GM12878 (cell line): ENCODE results near the gene MAPK8IP3. TPM values are rescaled to one million over a fixed set of nuclear protein-coding genes. Genes with fewer than 3 reads are reported as not detected.
A peak's percentile ranks its signal among the peaks of the same experiment; 100 is the strongest.

ENCODE experiments used
- ATAC-seq: fragments of 200-7000 bp; cut with Tn5 transposase; 3 replicates; pipeline ENCODE4 v1.9.1; 2020; ENCODE audit warnings: mild to moderate bottlenecking, moderate library complexity
- BruUV-seq: library from RNA; stranded (reverse); fragments of 400-500 nt; replicated peaks from 2 replicates; lab custom pipeline; 2021; lab: Mats Ljungman, UMichigan
- CTCF ChIA-PET: fragments of 300-600 bp; sonication (Branson Sonifier 250); formaldehyde crosslinking; extraction: SDS; loops from one replicate; lab custom pipeline; 2021; ENCODE audit warnings: inconsistent platforms; lab: Yijun Ruan, JAX
- POLR2A ChIA-PET: fragments of 350-600 bp; formaldehyde crosslinking; extraction: SDS; loops from one replicate; lab custom pipeline; 2021; ENCODE audit warnings: inconsistent platforms; lab: Charles Lee
- RAD21 ChIA-PET: fragments of 300-600 bp; sonication (Branson Sonifier 250); formaldehyde crosslinking; loops from one replicate; lab custom pipeline; 2023; ENCODE audit warnings: antibody characterized with exemption; ENCODE audit not compliant: unreplicated experiment; lab: Charles Lee
- SMC1A ChIA-PET: fragments of 300-600 bp; sonication (Branson Sonifier 250); formaldehyde crosslinking; loops from one replicate; lab custom pipeline; 2023; ENCODE audit not compliant: unreplicated experiment, uncharacterized antibody; lab: Charles Lee
- DNase-seq: peaks from one replicate; pipeline ENCODE4 v3.0.0-alpha.2; 2011; ENCODE audit warnings: low read depth, low spot score
- FAIRE-seq: peaks from 3 replicates; lab custom pipeline; 2011; peaks lifted over from hg19 to GRCh38; lab: Jason Lieb, UNC
- H2AFZ ChIP-seq: 2 replicates; pipeline ENCODE4 v1.6.0; 2011; ENCODE audit warnings: low read depth, low read length, control low read depth; ENCODE audit not compliant: control insufficient read depth
- H3K27ac ChIP-seq: 2 replicates; pipeline ENCODE4 v1.5.1; 2011; ENCODE audit warnings: control low read depth; ENCODE audit not compliant: control insufficient read depth, insufficient read depth
- H3K27me3 ChIP-seq, 2 experiments: replicated peaks in 1 of 2; 2 replicates each; pipeline versions ENCODE4 v1.6.0 to v1.6.1; 2011; ENCODE audit warnings: low read length in 1 of 2; ENCODE audit not compliant: control insufficient read depth in 2 of 2, insufficient read depth in 2 of 2
- H3K36me3 ChIP-seq, 2 experiments: 2 replicates each; pipeline ENCODE4 v1.5.1; 2011; ENCODE audit warnings: low read length in 1 of 2; ENCODE audit not compliant: control insufficient read depth in 2 of 2, insufficient read depth in 2 of 2
- H3K4me1 ChIP-seq: 2 replicates; pipeline ENCODE4 v1.6.1; 2011; ENCODE audit warnings: mild to moderate bottlenecking, low read length, moderate library complexity, mixed read lengths; ENCODE audit not compliant: control insufficient read depth, insufficient read depth
- H3K4me2 ChIP-seq: 2 replicates; pipeline ENCODE4 v1.6.0; 2011; ENCODE audit warnings: control low read depth; ENCODE audit not compliant: control insufficient read depth, insufficient read depth
- H3K4me3 ChIP-seq: fragments of 200-600 bp; sonication (generic); 2 replicates; pipeline ENCODE4 v1.5.1; 2016
- H3K79me2 ChIP-seq: 2 replicates; pipeline ENCODE4 v1.6.0; 2011; ENCODE audit warnings: low read length; ENCODE audit not compliant: control insufficient read depth, insufficient read depth
- H3K9ac ChIP-seq: 2 replicates; pipeline ENCODE4 v1.8.0; 2011; ENCODE audit warnings: low read length, control low read depth, mixed read lengths; ENCODE audit not compliant: control insufficient read depth, insufficient read depth
- H3K9me3 ChIP-seq: replicated peaks from 3 replicates; pipeline ENCODE4 v1.5.1; 2011; ENCODE audit warnings: mild to moderate bottlenecking, low read length; ENCODE audit not compliant: control insufficient read depth, insufficient read depth
- H4K20me1 ChIP-seq: 2 replicates; pipeline ENCODE4 v1.6.0; 2011; ENCODE audit not compliant: control insufficient read depth, insufficient read depth
- ASH2L ChIP-seq: fragments of 300-600, 200-600 bp; sonication (generic); IDR thresholded peaks from 2 replicates; pipeline ENCODE4 v1.6.1; 2017; ENCODE audit warnings: low read depth, mild to moderate bottlenecking, borderline replicate concordance
- BCL3 ChIP-seq: IDR thresholded peaks from 2 replicates; pipeline ENCODE4 v1.6.1; 2011; ENCODE audit warnings: borderline replicate concordance, low read depth, mild to moderate bottlenecking, moderate library complexity, low read length; ENCODE audit not compliant: insufficient read depth, poor library complexity, severe bottlenecking
- GATAD2B ChIP-seq: fragments of 450-650 bp; conservative IDR thresholded peaks from 2 replicates; pipeline ENCODE4 v1.6.1; 2017; ENCODE audit warnings: low read depth, mild to moderate bottlenecking, moderate library complexity
- MEF2A ChIP-seq: IDR thresholded peaks from 2 replicates; pipeline ENCODE4 v1.6.1; 2011; ENCODE audit warnings: low read depth, mild to moderate bottlenecking, low read length, moderate library complexity; ENCODE audit not compliant: insufficient read depth
- NR2C1 ChIP-seq: fragments of 450-650 bp; IDR thresholded peaks from 2 replicates; pipeline ENCODE4 v1.6.1; 2017; ENCODE audit warnings: antibody characterized with exemption, mild to moderate bottlenecking, moderate library complexity
- POLR2A ChIP-seq: IDR thresholded peaks from 2 replicates; pipeline ENCODE4 v1.6.1; 2011; ENCODE audit warnings: low read depth, mild to moderate bottlenecking, low read length
- POLR2AphosphoS2 ChIP-seq: IDR thresholded peaks from 2 replicates; pipeline ENCODE4 v1.6.1; 2011; ENCODE audit warnings: low read depth, mild to moderate bottlenecking, low read length, improper control_type of control experiment, moderate library complexity
- RAD51 ChIP-seq: fragments of 450-650 bp; IDR thresholded peaks from 2 replicates; pipeline ENCODE4 v1.6.1; 2016; ENCODE audit warnings: moderate library complexity, mild to moderate bottlenecking, inconsistent platforms
- USF2 ChIP-seq: IDR thresholded peaks from 2 replicates; pipeline ENCODE4 v1.6.1; 2011; ENCODE audit warnings: low read depth, low read length, improper control_type of control experiment, borderline replicate concordance
- YBX1 ChIP-seq: fragments of 450-650 bp; IDR thresholded peaks from 2 replicates; pipeline ENCODE4 v1.6.1; 2016; ENCODE audit warnings: antibody characterized with exemption
- ZZZ3 ChIP-seq: IDR thresholded peaks from 2 replicates; pipeline ENCODE4 v1.6.1; 2011; ENCODE audit warnings: low read depth; ENCODE audit not compliant: control insufficient read depth, insufficient read length
- WGBS: methylation state at CpG from one replicate; pipeline ENCODE4 v1.1.6; 2016; ENCODE audit warnings: low lambda C conversion rate; ENCODE audit not compliant: insufficient replicate concordance, insufficient coverage; ENCODE audit errors: missing lambda C conversion rate; 5-methylcytosine and 5-hydroxymethylcytosine counted together
- in situ Hi-C: fragments of 300-500 bp; cut with MboI; formaldehyde crosslinking; loops from 9 replicates; pipeline ENCODE4 v1.14.3; 2018; ENCODE audit warnings: mixed read lengths
- intact Hi-C: fragments of 100-400 bp; cut with micrococcal nuclease; formaldehyde crosslinking; loops from one replicate; pipeline ENCODE4 v1.14.2; 2022; ENCODE audit not compliant: unreplicated experiment
- polyA plus RNA-seq, 11 experiments: library from polyadenylated mRNA; depleted of rRNA in 4 of 11; unstranded in 6 of 11; stranded (reverse) in 5 of 11; fragments of >200 nt; fragmentation: Nextera tagmentation in 4 of 11; fragmentation: Illumina TruSeq in 1 of 11; extraction: Ambion mirVana in 4 of 11; extraction: Trizol in 1 of 11; gene quantifications; 1 replicate in 1 of 11; 2 replicates in 10 of 11; pipeline versions ENCODE4 v1.2.1 to v1.2.3, GENCODE V29; 2011 to 2016; ENCODE audit warnings: inconsistent platforms in 2 of 11, missing spikeins in 2 of 11, low read depth in 1 of 11
- total RNA-seq, 4 experiments: library from RNA; depleted of rRNA in 3 of 4; stranded (reverse); fragments of >200 nt in 3 of 4; fragmentation: Illumina TruSeq in 1 of 4; extraction: Trizol in 1 of 4; gene quantifications; 2 replicates each; pipeline versions ENCODE4 v1.2.1 to v1.2.3, GENCODE V29; 2013 to 2021

The MAPK8IP3 gene
- total and polyA plus RNA-seq, 10 of the 15 experiments (the other 5 are each of a cell fraction or from before 2014, with no cell fraction given), result 0.06 to 67.9 (median 18.2) TPM

- H3K9ac ChIP-seq, result no peak overlapping the region
- H3K4me1 ChIP-seq, result no peaks in the 10 kb centered on the region
- H3K79me2 ChIP-seq, result no peaks in the 10 kb centered on the region
- H3K27me3 ChIP-seq, result no peaks in the 10 kb centered on the region
- in situ Hi-C loops (no loop called here), intact Hi-C loops (no loop called here)
- no peaks in the 10 kb centered on the region for H3K9me3 ChIP-seq
- FAIRE-seq (no peak), ATAC-seq (no peak), DNase-seq (no peak)
- H3K27ac ChIP-seq, result no peak overlapping the region
- no peak overlapping the region for H3K4me2 ChIP-seq
- TF ChIP-seq MEF2A, result no peak
- TF ChIP-seq POLR2A, result peak; percentile 5; the same call in 1 of the 2 replicates
- H3K4me3 ChIP-seq, result no peak overlapping the region
- peaks cover 3 to 20% of the 10 kb centered on the region in 2 experiments; a peak in 3 of 4 replicates for H3K36me3 ChIP-seq
- RAD21 ChIA-PET, result no interaction called here
- CTCF ChIA-PET, result interaction anchor here (0.5 kb wide), 1 partner anchor 199 kb away, joined by 3 read pairs; no protein-coding TSS in a partner anchor
- POLR2A ChIA-PET, result no interaction called here
- SMC1A ChIA-PET, result no interaction called here
- H2AFZ ChIP-seq, result no peak overlapping the region
- no peaks in the 10 kb centered on the region for H4K20me1 ChIP-seq
- 85% methylated on average over 19 of the region's 24 CpGs for WGBS
- BruUV-seq, result no TSS peak
These were observed 49.0 kb upstream of the MAPK8IP3 start for GRCh38 chr16:1656808-1657617.

GRCh38 chr16:1657841-1658240, 48.2 kb upstream of the MAPK8IP3 start:
- no peak overlapping the region for H3K9ac ChIP-seq
- in situ Hi-C loops (no loop called here), intact Hi-C loops (no loop called here)
- H4K20me1 ChIP-seq, result no peaks in the 10 kb centered on the region
- ATAC-seq (no peak), FAIRE-seq (no peak), DNase-seq (no peak)
- POLR2A ChIA-PET, result no interaction called here
- H3K9me3 ChIP-seq, result no peaks in the 10 kb centered on the region
- no peak overlapping the region for H2AFZ ChIP-seq
- H3K27ac ChIP-seq, result no peak overlapping the region
- H3K36me3 ChIP-seq, result peaks cover 5 to 17% of the 10 kb centered on the region in 2 experiments; a peak in 3 of 4 replicates
- H3K79me2 ChIP-seq, result no peaks in the 10 kb centered on the region
- CTCF ChIA-PET, result interaction anchor here (0.5 kb wide), 1 partner anchor 199 kb away, joined by 3 read pairs; no protein-coding TSS in a partner anchor
- TF ChIP-seq POLR2AphosphoS2 (no peak), RAD51 (no peak), BCL3 (no peak), USF2 (no peak), ZZZ3 (no peak), NR2C1 (no peak), GATAD2B (no peak), ASH2L (no peak), YBX1 (no peak)
- H3K4me1 ChIP-seq, result no peaks in the 10 kb centered on the region
- SMC1A ChIA-PET, result no interaction called here
- H3K4me3 ChIP-seq, result no peak overlapping the region
- H3K4me2 ChIP-seq, result no peak overlapping the region
- whole genome bisulfite sequencing, result 97% methylated on average over 13 of the region's 13 CpGs
- no TSS peak for BruUV-seq
- RAD21 ChIA-PET, result no interaction called here
- H3K27me3 ChIP-seq, result no peaks in the 10 kb centered on the region
